SK-N-SH treated with all-trans-retinoic acid at 6 μM for 48 hours (cell line): ENCODE data around the gene BBOF1.
A peak's percentile ranks its signal among the peaks of the same experiment; 100 is the strongest.

ENCODE experiments used
- ATAC-seq: fragments of 200-7000 bp; cut with Tn5 transposase; 3 replicates; pipeline ENCODE4 v1.9.1; 2020; ENCODE audit warnings: mild to moderate bottlenecking, moderate library complexity
- ARNTL ChIP-seq: fragments of 450-650 bp; formaldehyde crosslinking; IDR thresholded peaks from 2 replicates; pipeline ENCODE4 v1.5.0; 2020; ENCODE audit warnings: low read depth, mild to moderate bottlenecking, moderate library complexity, borderline replicate concordance
- BACH2 ChIP-seq: fragments of 250-450 bp; sonication (Bioruptor Pico); IDR thresholded peaks from 2 replicates; pipeline ENCODE4 v1.9.0; 2021; ENCODE audit warnings: mild to moderate bottlenecking, borderline replicate concordance
- CREB5 ChIP-seq: fragments of 250-450 bp; sonication (Bioruptor Pico); IDR thresholded peaks from 2 replicates; pipeline ENCODE4 v1.5.1; 2020; ENCODE audit warnings: low read depth, mild to moderate bottlenecking, moderate library complexity
- CSDC2 ChIP-seq: fragments of 250-450 bp; sonication (Bioruptor Pico); IDR thresholded peaks from 2 replicates; pipeline ENCODE4 v1.5.0; 2020; ENCODE audit warnings: mild to moderate bottlenecking, moderate library complexity
- CSRNP3 ChIP-seq: fragments of 250-450 bp; sonication (Bioruptor Pico); IDR thresholded peaks from 2 replicates; pipeline ENCODE4 v1.5.1; 2021; ENCODE audit warnings: mild to moderate bottlenecking, moderate library complexity
- ESRRG ChIP-seq: fragments of 250-450 bp; sonication (Bioruptor Pico); IDR thresholded peaks from 2 replicates; pipeline ENCODE4 v1.6.1; 2021; ENCODE audit warnings: mild to moderate bottlenecking
- GLIS3 ChIP-seq: fragments of 250-450 bp; sonication (Bioruptor Pico); IDR thresholded peaks from 2 replicates; pipeline ENCODE4 v1.5.0; 2020; ENCODE audit warnings: mild to moderate bottlenecking, moderate library complexity
- ISL1 ChIP-seq: fragments of 250-450 bp; sonication (Bioruptor Pico); IDR thresholded peaks from 2 replicates; pipeline ENCODE4 v2.1.2; 2022; ENCODE audit warnings: mild to moderate bottlenecking, moderate library complexity
- OSR1 ChIP-seq: fragments of 250-450 bp; sonication (Bioruptor Pico); IDR thresholded peaks from 2 replicates; pipeline ENCODE4 v1.8.0; 2022; ENCODE audit warnings: moderate library complexity, mild to moderate bottlenecking, inconsistent platforms
- POU6F1 ChIP-seq: fragments of 250-450 bp; sonication (Bioruptor Pico); IDR thresholded peaks from 2 replicates; pipeline ENCODE4 v1.8.0; 2021; ENCODE audit warnings: low read depth, mild to moderate bottlenecking, moderate library complexity, borderline replicate concordance
- PPARA ChIP-seq: fragments of 250-450 bp; sonication (Bioruptor Pico); IDR thresholded peaks from 2 replicates; pipeline ENCODE4 v1.5.0; 2020; ENCODE audit warnings: mild to moderate bottlenecking, borderline replicate concordance
- TOX ChIP-seq: fragments of 250-450 bp; sonication (Bioruptor Pico); IDR thresholded peaks from 2 replicates; pipeline ENCODE4 v1.8.0; 2021; ENCODE audit warnings: mild to moderate bottlenecking, moderate library complexity, borderline replicate concordance
- TSHZ2 ChIP-seq: fragments of 250-450 bp; sonication (Bioruptor Pico); IDR thresholded peaks from 2 replicates; pipeline ENCODE4 v1.5.0; 2020; ENCODE audit warnings: mild to moderate bottlenecking, moderate library complexity
- ZC3H10 ChIP-seq: fragments of 250-450 bp; sonication (Bioruptor Pico); IDR thresholded peaks from 2 replicates; pipeline ENCODE4 v1.5.1; 2021; ENCODE audit warnings: mild to moderate bottlenecking, moderate library complexity
- ZFP3 ChIP-seq: fragments of 250-450 bp; sonication (Bioruptor Pico); IDR thresholded peaks from 2 replicates; pipeline ENCODE4 v1.5.0; 2020; ENCODE audit warnings: mild to moderate bottlenecking, moderate library complexity
- ZFP30 ChIP-seq: fragments of 450-650 bp; formaldehyde crosslinking; IDR thresholded peaks from 2 replicates; pipeline ENCODE4 v1.5.0; 2022; ENCODE audit warnings: mild to moderate bottlenecking, moderate library complexity
- ZNF70 ChIP-seq: fragments of 450-650 bp; formaldehyde crosslinking; IDR thresholded peaks from 2 replicates; pipeline ENCODE4 v1.5.0; 2020; ENCODE audit warnings: mild to moderate bottlenecking, moderate library complexity
- ZNF8 ChIP-seq: fragments of 450-650 bp; formaldehyde crosslinking; IDR thresholded peaks from 2 replicates; pipeline ENCODE4 v1.5.0; 2020; ENCODE audit warnings: mild to moderate bottlenecking, moderate library complexity
- TF ChIP-seq, protein P1 (sequence below): fragments of 250-450 bp; sonication (Bioruptor Pico); IDR thresholded peaks from 2 replicates; pipeline ENCODE4 v1.8.0; 2020; ENCODE audit warnings: mild to moderate bottlenecking, moderate library complexity, borderline replicate concordance

The BBOF1 gene

DNA sequence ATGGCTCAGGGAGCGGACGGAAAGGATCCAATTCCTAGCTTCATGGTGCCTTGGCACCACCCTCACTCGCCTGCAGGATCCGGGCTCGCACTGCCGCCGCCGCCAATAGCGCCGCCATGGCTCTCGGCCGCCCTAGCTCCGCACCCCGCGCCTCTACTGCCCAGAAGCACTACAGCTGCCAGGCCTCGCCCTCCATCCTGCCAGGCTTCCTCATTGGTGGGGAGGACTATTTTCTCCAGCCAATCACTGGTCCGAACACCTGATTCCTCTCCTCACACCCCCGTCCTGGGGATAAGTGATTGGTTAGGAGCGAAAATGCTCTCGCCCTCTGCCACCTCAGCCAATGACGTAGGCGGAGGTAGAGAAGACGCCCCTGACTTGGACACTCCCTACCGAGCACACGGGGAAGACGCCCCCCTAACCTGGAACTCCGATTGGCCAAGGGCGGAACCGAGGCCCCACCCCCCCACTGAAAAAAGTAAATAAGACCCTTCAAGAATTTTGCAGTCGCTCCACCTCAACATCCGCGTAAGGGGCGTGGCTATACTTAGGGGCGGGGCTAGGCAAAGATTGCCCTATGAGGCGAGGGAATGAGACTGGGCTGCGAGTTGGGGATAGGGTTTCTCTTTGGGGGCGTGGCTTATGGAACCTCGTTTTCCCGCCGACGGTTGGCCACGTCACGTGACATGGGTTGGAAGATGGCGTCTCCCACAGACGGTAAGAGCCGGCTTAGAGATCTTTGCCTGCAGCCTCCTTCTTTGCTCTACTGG lies 65.3 kb downstream of the BBOF1 start, which contains the start of the genes ALDH6A1 and LIN52:
ALDH6A1 (minus strand) TSS at position 177 of the 770 bp plus-strand sequence; CDS start at position 118, 59 bp downstream.
LIN52 (plus strand) TSS at position 680 of the 770 bp plus-strand sequence; CDS start at position 699, 19 bp downstream.
- ATAC-seq, result peak; percentile 97
- TF ChIP-seq BACH2 (CRISPR knock-in tag) (no peak), ZFP30 (CRISPR knock-in tag) (0 out of 2 replicates have a peak, but pooled peaks have one; percentile 15)
- TF ChIP-seq, all 23 proteins: peak for 1

DNA sequence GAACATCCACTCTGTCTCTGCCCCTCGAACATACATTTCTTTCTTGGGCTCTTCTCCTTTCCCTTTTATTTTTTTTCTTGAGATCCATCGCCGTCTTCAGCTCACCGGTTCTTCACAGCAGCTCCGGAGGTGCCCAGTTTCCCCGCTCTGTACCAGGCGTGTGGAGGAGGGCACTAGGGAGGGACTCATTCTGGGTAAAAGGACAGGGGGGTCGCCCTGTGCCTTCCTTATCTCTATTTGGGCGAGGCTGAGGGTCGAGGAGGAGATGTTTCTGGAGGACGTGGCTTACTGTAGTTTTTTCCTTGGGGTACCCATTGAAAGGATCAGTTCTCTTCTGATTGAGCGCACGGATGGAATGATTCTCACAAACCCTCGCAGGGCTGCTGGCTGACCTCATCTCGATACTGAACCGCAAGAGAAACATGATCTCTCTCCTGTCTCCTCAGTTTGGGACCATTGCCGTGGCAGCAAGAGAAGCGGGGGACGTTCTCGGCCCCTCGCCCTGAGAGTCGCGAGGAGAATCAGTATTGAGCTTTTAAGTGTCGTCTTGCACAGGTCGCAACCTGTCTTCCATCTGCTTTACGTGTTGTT lies 66.0 kb downstream of the BBOF1 start:
- no peak for TF ChIP-seq ESRRG (CRISPR knock-in tag)
- no peak for TF ChIP-seq ZFP30 (CRISPR knock-in tag)
- TF ChIP-seq POU6F1 (CRISPR knock-in tag), result no peak
- no peak for TF ChIP-seq TSHZ2
- peak; percentile 37 for ATAC-seq

- TF ChIP-seq CSRNP3 (CRISPR knock-in tag), result no peak
- TF ChIP-seq CSDC2 (CRISPR knock-in tag), result no peak
- no peak for TF ChIP-seq ZC3H10 (CRISPR knock-in tag)
- no peak for TF ChIP-seq ZFP3 (CRISPR knock-in tag)
- no peak for TF ChIP-seq PPARA (CRISPR knock-in tag)
- TF ChIP-seq CREB5, result no peak
- no peak for TF ChIP-seq GLIS3 (CRISPR knock-in tag)
- TF ChIP-seq ZFP30 (CRISPR knock-in tag), result no peak
- no peak for TF ChIP-seq OSR1 (CRISPR knock-in tag)
- no peak for TF ChIP-seq TSHZ2
- no peak for TF ChIP-seq ZNF8 (CRISPR knock-in tag)
- TF ChIP-seq ZNF70, result no peak
- TF ChIP-seq ARNTL (CRISPR knock-in tag), result no peak
- no peak for TF ChIP-seq BACH2 (CRISPR knock-in tag)
- TF ChIP-seq ISL1, result no peak
- no peak for TF ChIP-seq TOX (CRISPR knock-in tag)
- TF ChIP-seq, protein P1, sequence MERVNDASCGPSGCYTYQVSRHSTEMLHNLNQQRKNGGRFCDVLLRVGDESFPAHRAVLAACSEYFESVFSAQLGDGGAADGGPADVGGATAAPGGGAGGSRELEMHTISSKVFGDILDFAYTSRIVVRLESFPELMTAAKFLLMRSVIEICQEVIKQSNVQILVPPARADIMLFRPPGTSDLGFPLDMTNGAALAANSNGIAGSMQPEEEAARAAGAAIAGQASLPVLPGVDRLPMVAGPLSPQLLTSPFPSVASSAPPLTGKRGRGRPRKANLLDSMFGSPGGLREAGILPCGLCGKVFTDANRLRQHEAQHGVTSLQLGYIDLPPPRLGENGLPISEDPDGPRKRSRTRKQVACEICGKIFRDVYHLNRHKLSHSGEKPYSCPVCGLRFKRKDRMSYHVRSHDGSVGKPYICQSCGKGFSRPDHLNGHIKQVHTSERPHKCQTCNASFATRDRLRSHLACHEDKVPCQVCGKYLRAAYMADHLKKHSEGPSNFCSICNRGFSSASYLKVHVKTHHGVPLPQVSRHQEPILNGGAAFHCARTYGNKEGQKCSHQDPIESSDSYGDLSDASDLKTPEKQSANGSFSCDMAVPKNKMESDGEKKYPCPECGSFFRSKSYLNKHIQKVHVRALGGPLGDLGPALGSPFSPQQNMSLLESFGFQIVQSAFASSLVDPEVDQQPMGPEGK (CRISPR knock-in tag), result no peak
These were observed 66.7 kb downstream of the BBOF1 start for GRCh38 chr14:74085828-74086227.

More at GRCh38 chr14:74085828-74086227, 66.7 kb downstream of the BBOF1 start:
- ATAC-seq, result no peak
